B cell (primary cell): ENCODE data around the gene MYBPHL.

Experiments used
- EZH2 ChIP-seq: IDR thresholded peaks from 2 replicates; pipeline ENCODE4 v1.6.1; 2012; ENCODE audit warnings: borderline replicate concordance, low read depth, mild to moderate bottlenecking, moderate library complexity, low read length; ENCODE audit not compliant: insufficient read depth, poor library complexity, severe bottlenecking
- TF ChIP-seq, protein P1 (sequence below): fragments of 200-600 bp; IDR thresholded peaks from one replicate; pipeline ENCODE4 v1.8.0; 2022; ENCODE audit warnings: antibody characterized with exemption, mild to moderate bottlenecking

DNA sequence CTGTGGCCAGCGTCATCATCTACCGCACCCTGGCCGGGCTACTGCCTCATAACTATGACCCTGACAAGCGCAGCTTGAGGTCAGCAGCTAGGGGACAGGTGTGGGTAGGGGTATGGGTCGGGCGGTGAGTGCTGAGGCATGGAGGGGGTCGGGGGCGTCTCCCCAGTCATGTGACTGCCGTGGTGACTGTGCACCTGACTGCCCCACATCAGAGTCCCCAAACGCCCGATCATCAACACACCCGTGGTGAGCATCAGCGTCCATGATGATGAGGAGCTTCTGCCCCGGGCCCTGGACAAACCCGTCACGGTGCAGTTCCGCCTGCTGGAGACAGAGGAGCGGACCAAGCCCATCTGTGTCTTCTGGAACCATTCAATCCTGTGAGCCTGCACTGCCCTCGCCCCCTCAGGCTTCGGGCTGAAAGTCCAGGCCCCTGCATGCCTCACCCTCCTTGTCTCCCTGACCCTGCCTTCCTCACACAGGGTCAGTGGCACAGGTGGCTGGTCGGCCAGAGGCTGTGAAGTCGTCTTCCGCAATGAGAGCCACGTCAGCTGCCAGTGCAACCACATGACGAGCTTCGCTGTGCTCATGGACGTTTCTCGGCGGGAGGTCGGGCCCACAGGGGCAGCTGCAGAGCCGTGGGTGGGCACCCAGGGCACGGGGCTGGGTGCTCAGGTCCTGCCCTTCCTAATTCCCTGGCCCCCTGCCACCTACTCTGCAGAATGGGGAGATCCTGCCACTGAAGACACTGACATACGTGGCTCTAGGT, 37.4 kb downstream of the MYBPHL start:
- TF ChIP-seq, protein P1, sequence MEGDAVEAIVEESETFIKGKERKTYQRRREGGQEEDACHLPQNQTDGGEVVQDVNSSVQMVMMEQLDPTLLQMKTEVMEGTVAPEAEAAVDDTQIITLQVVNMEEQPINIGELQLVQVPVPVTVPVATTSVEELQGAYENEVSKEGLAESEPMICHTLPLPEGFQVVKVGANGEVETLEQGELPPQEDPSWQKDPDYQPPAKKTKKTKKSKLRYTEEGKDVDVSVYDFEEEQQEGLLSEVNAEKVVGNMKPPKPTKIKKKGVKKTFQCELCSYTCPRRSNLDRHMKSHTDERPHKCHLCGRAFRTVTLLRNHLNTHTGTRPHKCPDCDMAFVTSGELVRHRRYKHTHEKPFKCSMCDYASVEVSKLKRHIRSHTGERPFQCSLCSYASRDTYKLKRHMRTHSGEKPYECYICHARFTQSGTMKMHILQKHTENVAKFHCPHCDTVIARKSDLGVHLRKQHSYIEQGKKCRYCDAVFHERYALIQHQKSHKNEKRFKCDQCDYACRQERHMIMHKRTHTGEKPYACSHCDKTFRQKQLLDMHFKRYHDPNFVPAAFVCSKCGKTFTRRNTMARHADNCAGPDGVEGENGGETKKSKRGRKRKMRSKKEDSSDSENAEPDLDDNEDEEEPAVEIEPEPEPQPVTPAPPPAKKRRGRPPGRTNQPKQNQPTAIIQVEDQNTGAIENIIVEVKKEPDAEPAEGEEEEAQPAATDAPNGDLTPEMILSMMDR, result no peak
- no peak for TF ChIP-seq EZH2
